H9 (cell line): ENCODE data around the gene VTI1B. TPM values are rescaled to one million over a fixed set of nuclear protein-coding genes. Genes with fewer than 3 reads are reported as not detected.

Source experiments
- DNase-seq: peaks from one replicate; pipeline ENCODE4 v3.0.0-alpha.2; 2017
- H2AFZ ChIP-seq: one replicate; pipeline ENCODE4 v1.6.1; 2013; ENCODE audit warnings: mild to moderate bottlenecking, low read length, control low read depth, moderate library complexity
- H2AK5ac ChIP-seq: 2 replicates; pipeline ENCODE4 v1.6.1; 2013; ENCODE audit warnings: low read length, control low read depth, mixed read lengths; ENCODE audit not compliant: insufficient read length
- H2BK120ac ChIP-seq: one replicate; pipeline ENCODE4 v1.6.1; 2013; ENCODE audit warnings: low read depth, mild to moderate bottlenecking, low read length, control low read depth, inconsistent platforms; ENCODE audit not compliant: poor library complexity, severe bottlenecking
- H2BK12ac ChIP-seq: 2 replicates; pipeline ENCODE4 v1.6.1; 2013; ENCODE audit warnings: low read length, control low read depth, mixed read lengths, low read depth; ENCODE audit not compliant: insufficient read length
- H2BK15ac ChIP-seq: 2 replicates; pipeline ENCODE4 v1.6.1; 2013; ENCODE audit warnings: low read depth, low read length, control low read depth
- H2BK20ac ChIP-seq: one replicate; pipeline ENCODE4 v1.6.1; 2013; ENCODE audit warnings: low read depth, mild to moderate bottlenecking, low read length, control low read depth, inconsistent platforms; ENCODE audit not compliant: poor library complexity, severe bottlenecking
- H2BK5ac ChIP-seq: 2 replicates; pipeline ENCODE4 v1.6.1; 2013; ENCODE audit warnings: low read length, control low read depth, mixed read lengths; ENCODE audit not compliant: insufficient read length
- H3K14ac ChIP-seq: 2 replicates; pipeline ENCODE4 v1.6.1; 2013; ENCODE audit warnings: low read length, control low read depth; ENCODE audit not compliant: insufficient read depth
- H3K18ac ChIP-seq: 2 replicates; pipeline ENCODE4 v1.6.1; 2013; ENCODE audit warnings: low read depth, mild to moderate bottlenecking, mixed read lengths, low read length, control low read depth; ENCODE audit not compliant: insufficient read length
- H3K23ac ChIP-seq: 2 replicates; pipeline ENCODE4 v1.6.1; 2013; ENCODE audit warnings: low read length, control low read depth, mixed read lengths, low read depth; ENCODE audit not compliant: insufficient read length
- H3K23me2 ChIP-seq: 2 replicates; pipeline ENCODE4 v1.6.1; 2013; ENCODE audit warnings: low read depth, mild to moderate bottlenecking, mixed read lengths, low read length, control low read depth; ENCODE audit not compliant: insufficient read length, poor library complexity, severe bottlenecking
- H3K27ac ChIP-seq: 2 replicates; pipeline ENCODE4 v1.5.1; 2013; ENCODE audit warnings: low read length, control low read depth, mixed read lengths, low read depth; ENCODE audit not compliant: insufficient read length
- H3K27me3 ChIP-seq: 2 replicates; pipeline ENCODE4 v1.6.1; 2013; ENCODE audit warnings: low read length, control low read depth, inconsistent platforms; ENCODE audit not compliant: insufficient read depth
- H3K4ac ChIP-seq: 2 replicates; pipeline ENCODE4 v1.6.1; 2013; ENCODE audit warnings: low read depth, mild to moderate bottlenecking, control low read depth, inconsistent platforms, low read length, moderate library complexity
- H3K4me1 ChIP-seq: 2 replicates; pipeline ENCODE4 v1.6.1; 2013; ENCODE audit warnings: low read length, control low read depth, inconsistent platforms; ENCODE audit not compliant: insufficient read depth
- H3K4me2 ChIP-seq: 2 replicates; pipeline ENCODE4 v1.6.1; 2013; ENCODE audit warnings: low read length, control low read depth, mixed read lengths; ENCODE audit not compliant: insufficient read length, insufficient read depth
- H3K56ac ChIP-seq: 2 replicates; pipeline ENCODE4 v1.6.1; 2013; ENCODE audit warnings: low read depth, mild to moderate bottlenecking, mixed read lengths, low read length, control low read depth; ENCODE audit not compliant: insufficient read length
- H3K79me1 ChIP-seq: 2 replicates; pipeline ENCODE4 v1.6.1; 2013; ENCODE audit warnings: low read depth, mild to moderate bottlenecking, moderate library complexity, low read length, control low read depth, inconsistent platforms; ENCODE audit not compliant: insufficient read depth, poor library complexity, severe bottlenecking
- H3K79me2 ChIP-seq: 2 replicates; pipeline ENCODE4 v1.6.1; 2013; ENCODE audit warnings: low read length, control low read depth, inconsistent platforms; ENCODE audit not compliant: insufficient read depth
- H3K9ac ChIP-seq: 2 replicates; pipeline ENCODE4 v1.6.1; 2013; ENCODE audit warnings: low read length, control low read depth, mixed read lengths; ENCODE audit not compliant: insufficient read length; ENCODE audit errors: extremely low read depth
- H3K9me3 ChIP-seq: one replicate; pipeline ENCODE4 v1.6.1; 2013; ENCODE audit warnings: low read depth, low read length, inconsistent platforms; ENCODE audit not compliant: control insufficient read depth
- H3T11ph ChIP-seq: one replicate; pipeline ENCODE4 v1.6.1; 2013; ENCODE audit warnings: mild to moderate bottlenecking, low read length, control low read depth, inconsistent platforms
- H4K20me1 ChIP-seq: one replicate; pipeline ENCODE4 v1.6.1; 2013; ENCODE audit not compliant: control insufficient read depth, insufficient read length, insufficient read depth
- H4K5ac ChIP-seq: 2 replicates; pipeline ENCODE4 v1.6.1; 2013; ENCODE audit warnings: low read depth, mild to moderate bottlenecking, mixed read lengths, low read length, control low read depth; ENCODE audit not compliant: insufficient read length
- H4K8ac ChIP-seq: replicated peaks from 2 replicates; pipeline ENCODE4 v1.6.1; 2013; ENCODE audit warnings: low read length, control low read depth, mixed read lengths, low read depth; ENCODE audit not compliant: insufficient read length
- H4K91ac ChIP-seq: 2 replicates; pipeline ENCODE4 v1.6.1; 2013; ENCODE audit warnings: low read depth, mild to moderate bottlenecking, moderate library complexity, mixed read lengths, low read length, control low read depth; ENCODE audit not compliant: insufficient read length
- H3K27ac Mint-ChIP-seq, 3 experiments: 2 replicates in 2 of 3; 3 replicates in 1 of 3; pipeline ENCODE4 v1.8.0; 2020 to 2021; ENCODE audit warnings: mixed read lengths in 3 of 3, mild to moderate bottlenecking in 1 of 3, moderate library complexity in 1 of 3
- H3K27me3 Mint-ChIP-seq: 2 replicates; pipeline ENCODE4 v1.8.0; 2021; ENCODE audit warnings: low read depth, mild to moderate bottlenecking, moderate library complexity, mixed read lengths
- H3K36me3 Mint-ChIP-seq, 3 experiments: 2 replicates in 2 of 3; 3 replicates in 1 of 3; pipeline ENCODE4 v1.8.0; 2020 to 2021; ENCODE audit warnings: low read depth in 3 of 3, mixed read lengths in 3 of 3; ENCODE audit not compliant: insufficient read depth in 1 of 3
- H3K4me1 Mint-ChIP-seq, 2 experiments: 2 replicates each; pipeline ENCODE4 v1.8.0; 2020; ENCODE audit warnings: mixed read lengths in 2 of 2
- H3K4me3 Mint-ChIP-seq, 2 experiments: 2 replicates in 1 of 2; 3 replicates in 1 of 2; pipeline ENCODE4 v1.8.0; 2020 to 2021; ENCODE audit warnings: mild to moderate bottlenecking in 2 of 2, mixed read lengths in 2 of 2, moderate library complexity in 1 of 2
- H3K9me3 Mint-ChIP-seq, 2 experiments: 2 replicates in 1 of 2; 3 replicates in 1 of 2; pipeline ENCODE4 v1.8.0; 2020; ENCODE audit warnings: mild to moderate bottlenecking in 2 of 2, mixed read lengths in 2 of 2, moderate library complexity in 1 of 2
- CTCF ChIP-seq: fragments of 200-600 bp; sonication (generic); conservative IDR thresholded peaks from 3 replicates; pipeline ENCODE4 v1.8.0; 2021; ENCODE audit warnings: antibody characterized with exemption, mild to moderate bottlenecking
- WGBS: extraction: QIAGEN DNeasy Blood & Tissue Kit; methylation state at CpG from one replicate; pipeline ENCODE4 v1.1.7; 2013; ENCODE audit warnings: missing lambda C conversion rate, low lambda C conversion rate, mixed read lengths; ENCODE audit not compliant: insufficient read length; ENCODE audit errors: extremely low coverage; 5-methylcytosine and 5-hydroxymethylcytosine counted together
- total RNA-seq: library from RNA; stranded (reverse); gene quantifications from 2 replicates; pipeline ENCODE4 v1.2.1, GENCODE V29; 2021

VTI1B gene
- total RNA-seq, 1 experiment from 2014 or later, result 118 TPM

GRCh38 chr14:67630186-67630585 lies 44.2 kb downstream of the VTI1B start:
- Histone ChIP-seq H3K9me3 (no peaks in the 10 kb centered on the region), H3K27me3 (no peaks in the 10 kb centered on the region), H4K8ac (no peak overlapping the region), H2BK120ac (no peak overlapping the region), H2BK20ac (no peak overlapping the region), H2BK12ac (no peak overlapping the region), H3K79me1 (no peaks in the 10 kb centered on the region), H3K79me2 (no peaks in the 10 kb centered on the region), H4K20me1 (no peaks in the 10 kb centered on the region), H4K91ac (no peak overlapping the region), H3K4ac (no peak overlapping the region), H2AFZ (no peak overlapping the region), H3K4me1 (no peaks in the 10 kb centered on the region), H3K23ac (no peak overlapping the region), H3K14ac (no peak overlapping the region), H2BK15ac (no peak overlapping the region), H4K5ac (no peak overlapping the region), H3T11ph (no peak overlapping the region), H2AK5ac (no peak overlapping the region), H3K56ac (no peak overlapping the region), H3K4me2 (no peak overlapping the region), H2BK5ac (no peak overlapping the region), H3K9ac (no peak overlapping the region), H3K18ac (no peak overlapping the region), H3K27ac (no peak overlapping the region), H3K23me2 (no peaks in the 10 kb centered on the region)
- no peaks in the 10 kb centered on the region for H3K4me1 Mint-ChIP-seq
- WGBS, result no CpG with 5 or more reads among the region's 4 CpGs
- H3K36me3 Mint-ChIP-seq, result peaks cover 5 to 7% (median 7%) of the 10 kb centered on the region in 3 experiments
- TF ChIP-seq CTCF, result no peak
- H3K27ac Mint-ChIP-seq, result no peak overlapping the region
- no peak overlapping the region for H3K4me3 Mint-ChIP-seq
- DNase-seq, result no peak
- H3K9me3 Mint-ChIP-seq, result no peaks in the 10 kb centered on the region
- no peaks in the 10 kb centered on the region for H3K27me3 Mint-ChIP-seq
